SH-SY5Y (cell line): ENCODE results near the gene TSPAN14.

Experiments used
- GATA2 ChIP-seq: IDR thresholded peaks from 2 replicates; pipeline ENCODE4 v1.6.1; 2011; ENCODE audit warnings: mild to moderate bottlenecking, low read depth, low read length
- GATA3 ChIP-seq: IDR thresholded peaks from 2 replicates; pipeline ENCODE4 v1.6.1; 2011; ENCODE audit warnings: low read depth, mild to moderate bottlenecking, low read length, moderate library complexity

TSPAN14 gene

DNA sequence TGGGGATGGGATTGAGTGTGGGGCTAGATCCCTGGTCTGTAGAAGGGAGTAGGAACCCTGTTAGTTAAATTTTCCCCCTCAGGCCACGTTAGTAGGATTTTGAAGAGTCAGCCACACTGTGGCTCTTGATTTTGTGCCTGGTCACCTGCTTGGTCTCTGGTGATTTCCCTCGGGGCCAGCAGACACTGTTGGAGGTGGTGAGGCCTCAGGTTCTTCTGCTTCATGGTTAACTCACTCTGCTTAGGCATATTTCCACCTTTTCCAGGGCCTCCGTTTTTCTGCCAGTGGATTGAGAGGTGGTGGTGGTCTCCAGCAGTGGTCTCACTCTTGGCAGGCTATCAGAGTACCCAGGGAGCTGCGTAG, 4.1 kb downstream of the TSPAN14 start:
- TF ChIP-seq GATA2 (no peak), GATA3 (no peak)

DNA sequence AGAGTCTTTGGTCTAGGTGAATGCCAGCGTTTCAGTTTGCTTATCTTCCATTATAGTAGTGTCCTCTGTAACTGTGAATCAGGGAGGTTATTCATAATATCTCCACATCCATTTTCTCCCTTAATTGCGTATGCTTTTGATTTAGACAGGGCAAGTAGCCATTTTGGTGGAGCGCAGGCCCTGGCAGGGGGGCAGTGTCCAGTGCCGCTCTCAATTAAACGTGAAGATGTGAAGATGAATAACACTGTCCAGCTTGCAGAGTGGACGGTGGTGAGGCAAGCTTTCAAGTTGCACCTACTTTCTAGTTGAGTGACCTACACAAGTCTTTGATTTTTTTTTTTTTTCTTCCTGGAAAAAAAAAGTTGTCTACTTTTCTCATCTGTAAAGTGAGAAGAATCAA, 4.5 kb downstream of the TSPAN14 start:
- TF ChIP-seq GATA2 (no peak), GATA3 (no peak)

DNA sequence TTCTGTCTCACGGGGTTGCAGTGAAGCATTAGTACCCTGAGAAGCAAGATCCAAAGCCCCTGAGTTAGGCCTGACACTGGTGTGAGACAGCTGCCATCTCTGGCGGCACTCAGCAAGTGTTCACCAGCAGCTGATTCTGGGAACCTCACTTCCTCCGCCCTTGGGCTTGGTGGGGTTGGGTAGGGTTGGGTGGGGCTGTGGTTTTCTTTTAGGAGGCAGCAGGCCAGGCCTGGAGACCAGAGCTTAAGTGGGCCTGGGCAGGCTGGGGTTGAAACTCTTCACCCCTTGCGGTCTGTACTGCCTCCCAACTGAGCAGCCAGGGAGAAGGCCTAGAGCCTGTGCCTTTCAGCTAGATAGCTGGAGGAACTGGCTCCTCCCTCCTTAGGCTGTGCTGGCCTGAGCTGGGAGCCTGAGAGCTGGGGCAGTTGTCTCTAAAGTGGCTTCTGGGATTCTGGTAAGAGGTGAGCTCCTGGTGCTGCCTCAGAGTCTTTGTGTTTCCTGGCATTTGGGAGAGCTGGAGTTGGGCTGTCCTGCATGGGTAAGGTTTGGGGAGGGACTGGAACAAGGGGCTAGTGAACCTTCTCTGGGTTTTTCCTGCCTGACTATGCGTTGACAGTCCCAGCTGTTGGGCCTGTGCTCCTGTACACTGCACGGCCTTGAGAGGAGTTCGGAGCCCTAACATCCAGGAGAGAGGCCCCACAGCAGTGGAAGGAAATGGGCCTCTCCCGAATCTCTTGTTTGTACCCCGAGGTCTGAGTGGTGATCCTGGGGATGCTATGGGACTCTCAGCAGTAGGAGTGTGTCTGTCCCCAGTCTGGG, 5.1 kb downstream of the TSPAN14 start:
- no peak for TF ChIP-seq GATA3
- no peak for TF ChIP-seq GATA2

DNA sequence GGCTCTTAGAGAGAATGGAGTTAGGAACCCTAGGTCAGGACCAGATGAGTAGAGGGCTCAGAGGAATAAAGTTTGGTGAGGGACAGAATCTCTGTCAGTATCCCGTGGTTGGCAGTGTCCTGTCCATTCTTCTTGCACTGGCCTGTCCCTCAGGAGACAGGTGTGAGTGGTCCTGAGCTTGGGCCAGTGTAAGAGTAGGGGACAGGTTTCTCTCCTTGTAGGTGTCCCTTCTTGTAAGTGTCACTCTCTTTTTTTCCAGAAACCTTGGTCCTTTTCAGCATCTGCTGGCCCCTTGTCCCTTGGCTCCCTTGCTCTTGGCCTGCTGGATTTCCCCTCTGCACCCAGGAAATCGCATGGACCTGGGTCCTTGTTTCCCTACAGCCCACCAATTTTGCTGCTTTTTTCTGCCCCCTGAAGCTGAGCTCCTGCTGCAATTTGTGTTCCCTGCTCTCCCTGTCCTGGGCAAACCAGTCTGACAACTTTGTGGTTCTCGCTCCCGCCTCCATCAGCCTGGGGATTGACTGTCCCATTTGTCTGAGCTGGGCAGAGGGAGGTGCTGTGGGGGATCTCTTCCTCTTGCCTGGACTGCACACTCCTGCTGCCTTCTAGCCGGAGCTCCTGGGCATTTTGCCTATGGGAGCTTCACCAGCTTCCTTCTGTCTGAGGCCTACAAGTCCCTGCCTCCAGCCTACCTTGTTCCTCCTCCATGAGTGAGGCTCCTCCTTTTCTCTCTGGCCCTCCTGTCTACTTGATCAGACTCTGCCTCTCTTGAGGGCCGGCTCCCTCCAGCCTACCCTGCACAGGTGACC, 6.5 kb downstream of the TSPAN14 start:
- TF ChIP-seq GATA2, result no peak
- no peak for TF ChIP-seq GATA3

DNA sequence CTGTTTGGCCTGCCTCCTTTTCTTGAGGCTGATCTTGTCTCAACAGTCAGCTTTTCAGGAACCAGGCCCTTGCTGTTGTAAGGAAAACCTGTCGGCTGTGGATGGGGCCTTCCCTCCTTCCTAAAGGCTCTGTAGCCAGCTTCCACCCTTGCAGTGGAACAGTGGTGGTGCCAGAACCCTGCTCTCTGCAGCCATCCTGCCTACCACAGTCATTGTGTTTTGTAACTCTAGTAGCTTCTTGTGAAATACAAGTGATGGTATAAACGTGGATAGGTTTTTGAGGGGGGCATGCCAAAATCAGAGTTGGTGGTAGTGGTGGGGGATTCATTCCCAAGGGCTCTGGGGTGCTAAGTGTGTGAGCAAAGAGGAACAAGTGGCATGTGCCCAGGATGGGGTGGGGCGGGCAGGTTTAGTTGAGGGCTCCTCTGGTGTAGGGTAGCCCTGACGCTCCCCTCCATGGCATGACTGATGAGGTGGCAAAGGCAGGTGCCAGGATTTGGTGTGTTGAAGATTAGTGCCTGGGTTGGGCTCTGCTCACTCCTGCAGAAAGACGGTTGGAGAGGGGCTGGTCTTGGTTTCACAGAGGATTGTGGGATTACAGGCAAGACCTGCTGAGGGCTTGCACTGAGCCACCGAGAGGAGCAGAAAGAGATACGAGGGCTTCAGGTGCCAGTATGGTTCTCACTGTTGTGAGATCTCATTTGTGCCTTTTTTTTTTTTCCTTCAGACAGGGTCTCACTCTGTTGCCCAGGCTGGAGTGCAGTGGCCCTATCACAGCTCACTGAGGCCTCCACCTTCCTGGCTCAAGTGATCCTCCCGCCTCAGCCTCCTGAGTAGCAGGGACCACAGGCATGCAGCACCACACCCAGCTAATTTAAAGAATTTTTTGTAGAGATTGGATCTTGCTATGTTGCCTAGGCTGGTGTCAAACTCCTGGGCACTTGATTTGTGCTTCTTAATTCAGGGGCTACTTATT, 7.4 kb downstream of the TSPAN14 start:
- no peak for TF ChIP-seq GATA2
- TF ChIP-seq GATA3, result no peak

DNA sequence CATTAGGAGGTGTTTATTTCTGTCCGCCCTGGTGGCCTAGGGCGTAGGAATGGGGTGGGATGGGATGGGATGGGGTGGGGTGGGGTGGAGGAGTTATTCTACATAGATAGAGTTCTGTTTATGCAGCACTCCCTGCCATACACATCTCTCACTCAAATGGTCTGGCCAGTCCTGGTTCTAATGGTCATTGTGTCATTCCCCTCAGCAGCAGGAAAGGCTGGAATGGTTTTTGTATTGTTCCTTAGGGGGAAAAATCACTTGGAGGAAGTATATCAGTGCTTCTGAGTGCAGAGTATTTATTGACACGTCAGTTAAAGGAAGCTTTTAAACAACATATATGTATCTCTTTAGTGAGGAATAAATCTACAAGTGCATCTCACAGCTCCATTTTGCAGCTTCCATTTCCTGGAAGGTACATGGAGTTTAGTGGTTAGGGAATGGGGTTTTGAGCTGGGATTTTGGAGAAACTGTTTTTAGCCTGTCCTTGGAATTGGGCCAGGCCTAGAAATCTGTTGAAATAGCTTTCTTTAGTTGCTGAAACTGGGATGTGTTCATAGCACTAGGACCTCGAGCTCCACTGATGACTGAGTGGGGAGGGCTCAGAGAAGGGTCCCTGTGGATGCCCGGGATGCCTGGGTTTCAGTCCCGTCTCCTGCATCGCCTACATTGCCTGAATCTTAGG, 8.3 kb downstream of the TSPAN14 start:
- TF ChIP-seq GATA3 (no peak), GATA2 (no peak)

DNA sequence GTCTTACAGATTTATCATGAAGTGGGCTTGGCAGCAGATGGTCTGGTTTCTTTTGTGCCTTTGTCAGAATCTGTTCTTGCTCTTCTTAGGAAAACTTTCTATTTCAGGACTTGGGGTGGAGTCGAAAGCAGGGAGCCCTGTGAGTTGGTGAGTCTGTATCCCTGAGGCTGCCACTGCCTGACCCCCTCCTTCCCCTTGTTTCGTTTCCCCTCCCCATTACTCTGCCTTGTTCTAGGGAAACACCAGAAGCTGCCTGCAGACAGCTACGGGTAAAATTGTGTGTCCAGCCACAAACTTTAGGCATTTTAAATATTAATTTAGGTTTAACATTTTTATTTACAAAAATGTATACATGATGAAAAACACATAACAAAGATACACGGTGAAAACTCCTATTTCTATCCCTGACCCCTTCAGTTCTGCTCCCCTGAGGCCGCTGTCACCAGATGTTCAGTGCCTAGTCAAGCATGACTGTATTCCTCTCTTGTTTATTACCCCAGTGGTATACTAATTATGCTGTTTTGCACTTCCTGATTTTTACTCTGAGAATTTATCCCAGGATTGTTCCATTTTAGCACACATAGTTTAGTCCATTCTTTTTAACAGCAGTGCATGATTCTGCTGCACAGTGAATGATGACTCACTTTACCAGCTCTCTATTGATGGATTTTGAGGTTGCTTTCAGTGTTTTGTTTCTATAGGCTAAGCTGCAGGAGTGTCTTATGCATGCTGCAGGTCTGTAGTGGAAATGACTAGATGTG, 9.1 kb downstream of the TSPAN14 start:
- TF ChIP-seq GATA3, result no peak
- no peak for TF ChIP-seq GATA2

DNA sequence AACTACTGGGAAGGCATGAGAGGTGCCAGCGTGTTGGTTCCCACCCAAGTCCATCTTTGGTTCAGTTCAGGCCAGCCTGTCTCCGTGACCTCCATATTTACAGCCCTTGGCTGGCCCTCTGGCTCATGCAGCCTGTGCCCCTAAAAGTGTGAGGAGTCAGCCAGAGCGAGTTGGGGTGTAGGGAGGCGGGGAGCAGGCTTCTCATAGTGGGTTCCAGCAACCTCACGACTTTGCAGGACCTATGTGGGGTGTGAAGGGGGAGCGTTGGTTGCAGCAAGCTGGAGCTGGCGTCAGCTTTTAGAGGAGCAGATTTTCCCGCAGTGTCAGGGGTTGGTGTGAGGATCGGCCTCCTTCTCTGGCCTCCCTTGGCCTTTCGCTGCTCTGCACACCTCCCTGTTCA, 9.8 kb downstream of the TSPAN14 start:
- no peak for TF ChIP-seq GATA2
- no peak for TF ChIP-seq GATA3

DNA sequence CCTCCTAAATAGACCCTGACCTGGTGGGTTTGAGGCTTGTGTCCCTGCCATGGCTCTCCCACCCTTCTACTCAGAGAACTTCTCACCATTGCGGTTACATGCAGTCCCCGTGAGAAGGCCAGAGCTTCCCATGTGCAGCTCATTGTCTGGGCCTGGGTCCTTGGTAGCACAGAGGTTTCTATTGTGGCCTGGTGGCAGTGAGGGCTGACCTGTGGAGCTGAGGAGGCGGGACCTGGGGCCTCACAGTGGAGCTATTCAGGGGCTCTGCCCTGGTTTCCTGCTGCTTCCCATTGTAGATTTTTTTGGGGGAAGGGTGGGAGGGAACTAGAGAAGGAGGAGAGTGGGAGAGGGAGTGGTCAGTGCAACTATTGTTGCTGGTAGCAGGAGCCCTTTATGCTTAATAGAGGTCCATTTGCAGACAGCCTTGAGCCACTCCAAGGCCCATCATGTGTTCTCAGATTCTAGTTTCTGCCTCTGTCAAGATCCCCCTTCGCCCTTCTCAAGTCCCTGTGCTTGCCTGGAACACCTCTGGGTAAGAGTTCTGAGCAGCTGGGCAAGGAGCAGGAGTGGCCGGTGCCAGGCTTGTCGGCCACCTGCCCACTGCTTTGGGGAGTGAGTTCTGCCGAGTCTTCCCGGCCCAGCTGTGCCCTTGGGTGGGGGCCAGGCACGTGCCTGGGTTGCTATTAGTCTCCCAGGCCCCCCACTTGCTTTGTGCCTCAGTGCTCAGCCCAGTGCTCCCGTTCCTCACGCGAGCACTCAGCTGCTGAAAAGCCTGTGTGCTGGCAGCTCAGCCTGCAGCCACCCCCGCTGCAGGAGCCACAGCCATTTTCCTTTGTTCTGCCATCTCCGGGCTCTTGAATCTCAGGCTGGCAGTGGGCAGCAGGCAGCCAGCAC, 10.7 kb downstream of the TSPAN14 start:
- no peak for TF ChIP-seq GATA2
- no peak for TF ChIP-seq GATA3

DNA sequence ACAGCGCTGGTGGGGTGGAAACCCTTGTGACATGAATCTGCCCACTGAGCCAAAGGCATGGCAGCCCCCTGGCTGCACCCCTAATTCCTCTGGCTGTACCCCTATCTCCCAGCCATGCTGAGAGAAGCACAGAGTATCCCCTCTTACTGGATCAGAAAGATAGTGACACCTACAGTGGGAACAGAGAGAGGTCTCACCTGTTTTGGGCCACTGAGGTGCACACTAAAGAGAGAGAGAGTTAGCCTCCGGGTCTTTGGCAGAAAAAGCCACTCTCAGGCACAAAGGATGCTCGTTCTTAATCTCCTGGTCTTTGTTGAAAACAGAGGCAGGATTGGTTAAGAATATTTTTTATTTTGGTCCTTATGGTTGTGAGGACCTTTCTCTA, 11.3 kb downstream of the TSPAN14 start:
- no peak for TF ChIP-seq GATA3
- no peak for TF ChIP-seq GATA2

DNA sequence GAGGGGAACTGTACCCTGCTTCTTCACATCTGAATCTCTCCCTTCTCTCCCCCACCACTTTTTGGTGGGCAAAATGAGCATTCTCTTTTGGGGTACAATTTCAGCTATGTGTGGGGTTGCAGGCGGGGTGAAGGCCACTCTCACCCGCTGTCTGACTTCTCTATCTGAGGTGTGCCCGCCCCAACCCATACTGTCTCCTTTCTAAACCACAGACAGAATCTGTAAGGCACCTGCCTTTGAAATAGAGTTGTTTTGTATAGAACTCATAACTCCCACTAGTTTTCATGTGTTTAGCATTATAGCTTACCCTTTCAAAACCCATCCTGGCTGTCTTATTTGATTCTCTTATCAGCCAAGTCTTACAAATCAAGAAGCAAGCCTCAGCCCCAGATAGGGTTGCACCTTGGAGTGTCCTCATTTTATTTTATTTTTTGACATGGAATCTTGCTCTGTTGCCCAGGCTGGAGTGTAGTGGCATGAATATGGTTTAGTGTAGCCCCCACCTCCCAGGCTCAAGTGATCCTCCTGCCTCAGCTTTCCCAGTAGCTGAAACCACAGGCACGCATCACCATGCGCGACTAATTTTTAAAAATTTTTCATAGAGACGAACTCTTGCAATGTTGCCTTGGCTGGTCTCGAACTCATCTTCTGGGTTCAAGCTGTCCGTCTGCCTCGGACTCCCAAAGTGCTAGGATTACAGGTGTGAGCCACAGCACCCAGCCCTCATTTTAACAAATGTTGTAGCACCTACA, 11.9 kb downstream of the TSPAN14 start:
- TF ChIP-seq GATA3, result no peak
- no peak for TF ChIP-seq GATA2

DNA sequence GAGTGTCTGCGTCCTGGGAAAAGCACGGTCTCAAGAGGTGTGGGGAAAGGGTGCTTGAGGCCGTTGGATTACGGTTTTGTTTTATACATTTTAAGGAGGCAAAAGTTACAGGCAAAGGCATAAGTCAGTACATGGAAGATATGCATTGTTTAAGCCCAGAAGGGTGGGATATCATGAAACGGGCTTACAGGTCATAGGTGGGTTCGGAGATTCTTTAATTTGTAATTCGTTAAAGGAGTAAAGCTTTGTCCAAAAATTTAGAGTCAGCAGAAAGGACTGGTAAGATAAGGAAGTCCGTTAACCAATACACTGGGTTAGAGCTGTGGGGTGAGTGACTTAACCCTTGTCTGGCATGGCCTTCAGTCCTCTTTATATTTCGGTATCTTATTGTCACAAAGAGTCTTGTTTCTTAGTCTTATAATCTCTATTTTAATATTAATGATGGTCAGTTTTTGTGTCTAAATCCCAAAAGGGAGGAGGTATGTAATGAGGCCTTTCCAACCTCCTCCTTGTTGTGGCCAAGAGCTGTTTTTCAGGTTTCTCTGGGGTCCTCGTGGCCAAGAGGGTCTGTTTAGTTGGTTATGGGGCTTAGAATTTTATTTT, 12.7 kb downstream of the TSPAN14 start:
- TF ChIP-seq GATA2 (no peak), GATA3 (no peak)
